HEK293T (cell line): ENCODE measurements around the gene CDC16.

Experiments
- CTCF ChIA-PET: fragments of 350-600 bp; formaldehyde crosslinking; extraction: SDS; loops from one replicate; lab custom pipeline; 2021; ENCODE audit warnings: antibody characterized with exemption, inconsistent platforms; lab: Yijun Ruan, JAX
- POLR2A ChIA-PET: fragments of 350-600 bp; formaldehyde crosslinking; extraction: SDS; loops from one replicate; lab custom pipeline; 2020; ENCODE audit warnings: antibody characterized with exemption, inconsistent platforms; lab: Yijun Ruan, JAX
- DNase-seq: peaks from one replicate; pipeline ENCODE4 v3.0.0; 2012; ENCODE audit warnings: mixed read lengths; ENCODE audit errors: extremely low spot score
- ARNT ChIP-seq: fragments of 450-650 bp; IDR thresholded peaks from 2 replicates; pipeline ENCODE4 v1.6.1; 2017; ENCODE audit warnings: mild to moderate bottlenecking
- BHLHE40 ChIP-seq: fragments of 450-650 bp; IDR thresholded peaks from 2 replicates; pipeline ENCODE4 v1.6.1; 2016; ENCODE audit warnings: mild to moderate bottlenecking, moderate library complexity, borderline replicate concordance
- CTBP1 ChIP-seq: fragments of 450-650 bp; IDR thresholded peaks from 2 replicates; pipeline ENCODE4 v1.6.1; 2016; ENCODE audit warnings: borderline replicate concordance
- ELF4 ChIP-seq: fragments of 450-650 bp; IDR thresholded peaks from 2 replicates; pipeline ENCODE4 v1.6.1; 2017; ENCODE audit warnings: antibody characterized with exemption
- FOXA1 ChIP-seq: fragments of 450-650 bp; IDR thresholded peaks from 2 replicates; pipeline ENCODE4 v1.6.1; 2016; ENCODE audit warnings: mild to moderate bottlenecking
- FOXK2 ChIP-seq: fragments of 450-650 bp; IDR thresholded peaks from 2 replicates; pipeline ENCODE4 v1.6.1; 2016; ENCODE audit warnings: mild to moderate bottlenecking
- FOXM1 ChIP-seq: fragments of 450-650 bp; IDR thresholded peaks from 2 replicates; pipeline ENCODE4 v1.6.1; 2017; ENCODE audit warnings: mild to moderate bottlenecking, borderline replicate concordance
- HDGF ChIP-seq: fragments of 450-650 bp; IDR thresholded peaks from 2 replicates; pipeline ENCODE4 v1.6.1; 2017; ENCODE audit warnings: antibody characterized with exemption, borderline replicate concordance
- L3MBTL2 ChIP-seq: fragments of 450-650 bp; conservative IDR thresholded peaks from 2 replicates; pipeline ENCODE4 v1.6.1; 2016; ENCODE audit warnings: mild to moderate bottlenecking
- LEF1 ChIP-seq: fragments of 450-650 bp; IDR thresholded peaks from 2 replicates; pipeline ENCODE4 v1.6.1; 2017; ENCODE audit warnings: mild to moderate bottlenecking, borderline replicate concordance
- NFRKB ChIP-seq: fragments of 450-650 bp; IDR thresholded peaks from 2 replicates; pipeline ENCODE4 v1.6.1; 2016; ENCODE audit warnings: mild to moderate bottlenecking, moderate library complexity
- SP1 ChIP-seq: fragments of 450-650 bp; IDR thresholded peaks from 2 replicates; pipeline ENCODE4 v1.6.1; 2017
- SUZ12 ChIP-seq: fragments of 450-650 bp; IDR thresholded peaks from 2 replicates; pipeline ENCODE4 v1.6.1; 2016; ENCODE audit warnings: mild to moderate bottlenecking
- TARDBP ChIP-seq: fragments of 450-650 bp; IDR thresholded peaks from 2 replicates; pipeline ENCODE4 v1.6.1; 2016
- ZNF384 ChIP-seq: fragments of 450-650 bp; IDR thresholded peaks from 2 replicates; pipeline ENCODE4 v1.6.1; 2016
- TF ChIP-seq, protein P1 (sequence below): fragments of 450-650 bp; IDR thresholded peaks from 2 replicates; pipeline ENCODE4 v1.6.1; 2016

Gene CDC16

DNA sequence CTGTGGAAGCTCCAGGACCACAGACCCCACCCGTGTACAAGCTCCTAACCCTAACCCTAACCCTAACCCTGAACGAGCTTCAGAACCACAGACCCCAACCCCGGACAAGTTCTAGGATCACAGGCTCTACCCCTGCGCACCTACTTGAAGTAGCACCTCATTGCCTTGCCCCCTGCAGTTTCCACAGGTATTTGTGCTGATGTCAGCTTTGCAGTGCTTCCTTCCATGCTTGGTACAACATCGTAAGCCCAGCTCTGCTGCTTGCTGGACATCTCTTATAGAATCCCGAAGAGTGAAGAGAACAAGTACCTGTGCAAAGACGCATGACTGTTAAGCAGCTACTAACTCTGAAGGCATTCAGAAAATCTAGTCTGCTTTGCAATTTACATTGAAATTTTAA is 20.7 kb upstream of the CDC16 start:
- ChIA-PET CTCF (interaction anchor here (0.7 kb wide), 1 partner anchor 798 kb away, joined by 3 read pairs; no protein-coding TSS in a partner anchor), POLR2A (no interaction called here)
- no peak for DNase-seq
- TF ChIP-seq CTBP1 = no peak
- TF ChIP-seq FOXK2 = no peak
- no peak for TF ChIP-seq TARDBP
- TF ChIP-seq SP1 = no peak
- TF ChIP-seq, protein P1, sequence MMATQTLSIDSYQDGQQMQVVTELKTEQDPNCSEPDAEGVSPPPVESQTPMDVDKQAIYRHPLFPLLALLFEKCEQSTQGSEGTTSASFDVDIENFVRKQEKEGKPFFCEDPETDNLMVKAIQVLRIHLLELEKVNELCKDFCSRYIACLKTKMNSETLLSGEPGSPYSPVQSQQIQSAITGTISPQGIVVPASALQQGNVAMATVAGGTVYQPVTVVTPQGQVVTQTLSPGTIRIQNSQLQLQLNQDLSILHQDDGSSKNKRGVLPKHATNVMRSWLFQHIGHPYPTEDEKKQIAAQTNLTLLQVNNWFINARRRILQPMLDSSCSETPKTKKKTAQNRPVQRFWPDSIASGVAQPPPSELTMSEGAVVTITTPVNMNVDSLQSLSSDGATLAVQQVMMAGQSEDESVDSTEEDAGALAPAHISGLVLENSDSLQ = no peak
- TF ChIP-seq FOXM1 = no peak
- TF ChIP-seq NFRKB = no peak

GRCh38 chr13:114219392-114219791 is 15.3 kb upstream of the CDC16 start:
- POLR2A ChIA-PET = no interaction called here
- TF ChIP-seq FOXK2 = no peak
- no peak for TF ChIP-seq L3MBTL2
- TF ChIP-seq FOXA1 = no peak
- no peak for TF ChIP-seq NFRKB
- TF ChIP-seq, protein P1 = no peak
- TF ChIP-seq FOXM1 = no peak
- no peak for TF ChIP-seq SUZ12
- no peak for TF ChIP-seq ZNF384
- TF ChIP-seq ARNT = no peak
- no peak for TF ChIP-seq ELF4
- no peak for TF ChIP-seq SP1
- TF ChIP-seq TARDBP = no peak
- TF ChIP-seq HDGF = no peak
- no peak for TF ChIP-seq LEF1
- no peak for TF ChIP-seq BHLHE40
- no peak for TF ChIP-seq CTBP1
- no peak for DNase-seq
- CTCF ChIA-PET = no interaction called here

GRCh38 chr13:114222461-114222968 is 12.2 kb upstream of the CDC16 start:
- ChIA-PET CTCF (no interaction called here), POLR2A (no interaction called here)
- TF ChIP-seq BHLHE40 (no peak), FOXM1 (no peak)
- DNase-seq = no peak

DNA sequence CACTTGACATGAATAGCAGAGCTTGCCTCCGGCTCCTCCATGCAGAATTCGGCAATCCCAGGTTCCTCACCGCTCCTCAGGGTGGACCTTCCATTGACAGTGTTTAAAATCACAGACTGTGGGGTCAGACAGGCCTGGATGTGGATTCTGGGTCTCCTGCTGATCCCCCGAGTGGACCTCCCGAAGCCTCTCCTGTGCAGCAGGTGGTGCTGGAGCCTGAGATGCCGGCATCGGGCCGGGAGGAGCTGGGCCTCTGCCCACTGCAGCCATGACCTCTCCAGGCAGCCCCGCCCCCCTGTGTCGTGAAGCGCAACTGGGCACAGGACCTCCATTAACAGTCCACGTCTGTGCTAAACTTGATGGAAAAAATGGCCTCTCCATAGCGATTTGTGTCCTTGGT is 10.5 kb upstream of the CDC16 start:
- no peak for DNase-seq
- ChIA-PET CTCF (interaction anchor here (0.6 kb wide), 1 partner anchor 273 kb away, joined by 3 read pairs; no protein-coding TSS in a partner anchor), POLR2A (interaction anchor here (0.8 kb wide), 1 partner anchor 335 kb away, joined by 3 read pairs; no protein-coding TSS in a partner anchor)
- TF ChIP-seq NFRKB (no peak), LEF1 (no peak), FOXA1 (no peak), BHLHE40 (no peak), TARDBP (no peak), ZNF384 (no peak)

DNA sequence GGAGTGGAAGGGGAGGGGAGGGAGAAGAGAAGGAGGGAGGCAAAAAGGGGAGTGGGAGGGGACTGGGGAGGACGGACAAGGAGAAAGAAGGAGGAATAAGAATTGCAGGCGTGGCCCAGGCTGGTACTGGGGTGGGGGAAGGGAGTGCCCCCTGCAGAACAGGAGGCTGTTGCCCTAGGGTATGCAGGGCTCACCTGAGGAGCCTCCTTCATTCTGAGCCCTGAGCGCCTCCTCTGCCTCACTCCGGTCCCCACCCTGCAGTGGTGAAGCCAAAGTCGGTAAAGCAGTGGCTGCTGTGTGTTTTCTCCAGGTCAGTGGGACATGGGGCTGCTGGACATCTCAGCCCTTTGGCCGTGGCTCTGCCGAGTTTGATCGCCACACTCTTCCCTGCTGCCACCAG is 9.1 kb upstream of the CDC16 start:
- TF ChIP-seq HDGF (no peak), FOXM1 (no peak), NFRKB (no peak), FOXA1 (no peak), ELF4 (no peak), BHLHE40 (no peak), ZNF384 (no peak), L3MBTL2 (no peak), ARNT (no peak), SP1 (no peak), SUZ12 (no peak), CTBP1 (no peak), FOXK2 (no peak)
- TF ChIP-seq, protein P1 = no peak
- ChIA-PET POLR2A (no interaction called here), CTCF (interaction anchor here (0.9 kb wide), 1 partner anchor 39 kb away, joined by 4 read pairs; no protein-coding TSS in a partner anchor)
- no peak for DNase-seq

- TF ChIP-seq ELF4 = no peak
- TF ChIP-seq SUZ12 = no peak
- TF ChIP-seq, protein P1 = no peak
- TF ChIP-seq HDGF = no peak
- TF ChIP-seq ARNT = no peak
- no peak for TF ChIP-seq L3MBTL2
- TF ChIP-seq LEF1 = no peak
- no peak for TF ChIP-seq FOXK2
- DNase-seq = no peak
- ChIA-PET POLR2A (no interaction called here), CTCF (interaction anchor here (0.9 kb wide), 1 partner anchor 39 kb away, joined by 4 read pairs; no protein-coding TSS in a partner anchor)
Measured at GRCh38 chr13:114226088-114226487, 8.6 kb upstream of the CDC16 start.
